ENCODE results near the gene MCRIP1. TPM values are rescaled to one million over a fixed set of nuclear protein-coding genes. Genes with fewer than 3 reads are reported as not detected.
A peak's percentile ranks its signal among the peaks of the same experiment; 100 is the strongest.

Gene MCRIP1
- total RNA-seq, 1 experiment from 2014 or later = 126 TPM

DNA sequence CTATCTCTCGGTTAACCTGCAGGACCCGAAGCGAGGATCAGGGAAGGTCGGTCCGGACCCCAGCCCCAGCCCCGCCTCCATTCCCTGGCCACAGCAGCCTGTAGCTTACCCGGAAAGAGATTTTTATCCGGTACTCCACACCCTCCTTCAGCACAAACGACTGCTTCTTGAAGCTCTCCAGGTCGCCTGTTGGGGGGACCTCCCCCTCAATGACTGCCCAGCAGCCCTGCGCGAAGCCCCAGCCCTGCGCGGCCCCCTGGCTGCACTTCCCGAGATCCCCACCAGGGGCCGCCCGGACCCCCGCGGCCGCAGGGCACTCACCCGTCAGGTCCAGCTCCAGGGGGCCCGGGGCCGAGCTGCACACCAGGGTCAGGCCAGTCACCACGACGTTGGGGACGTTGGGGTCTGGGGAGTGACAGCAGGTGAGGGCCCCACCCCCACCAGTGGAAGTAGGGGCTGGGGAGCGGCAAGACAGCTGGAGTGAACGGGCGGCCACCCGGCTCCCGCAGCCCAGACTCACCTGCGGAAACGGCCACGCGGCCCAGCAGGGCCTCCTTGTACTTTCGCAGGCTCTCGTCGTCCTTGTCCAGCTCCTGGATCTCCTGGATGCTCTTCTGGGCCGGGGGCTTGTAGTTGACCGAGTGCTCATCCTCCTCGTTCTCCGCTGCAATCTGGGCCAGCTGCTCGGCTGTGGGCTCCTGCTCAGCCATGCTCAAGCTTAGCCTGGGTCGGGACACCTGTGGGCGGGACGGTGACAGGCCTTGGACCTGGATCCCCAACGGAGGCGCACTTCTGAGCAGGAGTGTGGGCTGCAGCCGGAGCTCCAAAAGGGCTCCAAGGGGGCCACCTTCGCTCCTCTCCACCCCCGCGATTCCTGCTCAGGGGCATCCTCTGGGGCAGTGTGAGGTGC lies 36.4 kb upstream of the MCRIP1 start (continued):
- TF ChIP-seq, protein P1, sequence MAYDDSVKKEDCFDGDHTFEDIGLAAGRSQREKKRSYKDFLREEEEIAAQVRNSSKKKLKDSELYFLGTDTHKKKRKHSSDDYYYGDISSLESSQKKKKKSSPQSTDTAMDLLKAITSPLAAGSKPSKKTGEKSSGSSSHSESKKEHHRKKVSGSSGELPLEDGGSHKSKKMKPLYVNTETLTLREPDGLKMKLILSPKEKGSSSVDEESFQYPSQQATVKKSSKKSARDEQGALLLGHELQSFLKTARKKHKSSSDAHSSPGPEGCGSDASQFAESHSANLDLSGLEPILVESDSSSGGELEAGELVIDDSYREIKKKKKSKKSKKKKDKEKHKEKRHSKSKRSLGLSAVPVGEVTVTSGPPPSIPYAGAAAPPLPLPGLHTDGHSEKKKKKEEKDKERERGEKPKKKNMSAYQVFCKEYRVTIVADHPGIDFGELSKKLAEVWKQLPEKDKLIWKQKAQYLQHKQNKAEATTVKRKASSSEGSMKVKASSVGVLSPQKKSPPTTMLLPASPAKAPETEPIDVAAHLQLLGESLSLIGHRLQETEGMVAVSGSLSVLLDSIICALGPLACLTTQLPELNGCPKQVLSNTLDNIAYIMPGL (CRISPR knock-in tag; IDR thresholded peaks at IDR 0.05) = peak; percentile 90; the same call in 1 of the 2 replicates
- TF ChIP-seq, protein P2, sequence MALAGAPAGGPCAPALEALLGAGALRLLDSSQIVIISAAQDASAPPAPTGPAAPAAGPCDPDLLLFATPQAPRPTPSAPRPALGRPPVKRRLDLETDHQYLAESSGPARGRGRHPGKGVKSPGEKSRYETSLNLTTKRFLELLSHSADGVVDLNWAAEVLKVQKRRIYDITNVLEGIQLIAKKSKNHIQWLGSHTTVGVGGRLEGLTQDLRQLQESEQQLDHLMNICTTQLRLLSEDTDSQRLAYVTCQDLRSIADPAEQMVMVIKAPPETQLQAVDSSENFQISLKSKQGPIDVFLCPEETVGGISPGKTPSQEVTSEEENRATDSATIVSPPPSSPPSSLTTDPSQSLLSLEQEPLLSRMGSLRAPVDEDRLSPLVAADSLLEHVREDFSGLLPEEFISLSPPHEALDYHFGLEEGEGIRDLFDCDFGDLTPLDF (CRISPR knock-in tag; IDR thresholded peaks at IDR 0.05) = 0 out of 2 replicates have a peak, but pooled peaks have one; percentile 33
- TF ChIP-seq, protein P3, sequence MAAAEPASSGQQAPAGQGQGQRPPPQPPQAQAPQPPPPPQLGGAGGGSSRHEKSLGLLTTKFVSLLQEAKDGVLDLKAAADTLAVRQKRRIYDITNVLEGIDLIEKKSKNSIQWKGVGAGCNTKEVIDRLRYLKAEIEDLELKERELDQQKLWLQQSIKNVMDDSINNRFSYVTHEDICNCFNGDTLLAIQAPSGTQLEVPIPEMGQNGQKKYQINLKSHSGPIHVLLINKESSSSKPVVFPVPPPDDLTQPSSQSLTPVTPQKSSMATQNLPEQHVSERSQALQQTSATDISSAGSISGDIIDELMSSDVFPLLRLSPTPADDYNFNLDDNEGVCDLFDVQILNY (CRISPR knock-in tag; IDR thresholded peaks at IDR 0.05) = peak; percentile 34; the same call in 1 of the 2 replicates
- TF ChIP-seq JUN (CRISPR knock-in tag; IDR thresholded peaks at IDR 0.05) = no peak
- TF ChIP-seq ZNF423 (CRISPR knock-in tag; IDR thresholded peaks at IDR 0.05) = peak; percentile 89
- TF ChIP-seq, protein P4, sequence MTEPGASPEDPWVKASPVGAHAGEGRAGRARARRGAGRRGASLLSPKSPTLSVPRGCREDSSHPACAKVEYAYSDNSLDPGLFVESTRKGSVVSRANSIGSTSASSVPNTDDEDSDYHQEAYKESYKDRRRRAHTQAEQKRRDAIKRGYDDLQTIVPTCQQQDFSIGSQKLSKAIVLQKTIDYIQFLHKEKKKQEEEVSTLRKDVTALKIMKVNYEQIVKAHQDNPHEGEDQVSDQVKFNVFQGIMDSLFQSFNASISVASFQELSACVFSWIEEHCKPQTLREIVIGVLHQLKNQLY (CRISPR knock-in tag; IDR thresholded peaks at IDR 0.05) = no peak
- TF ChIP-seq ZNF232 (CRISPR knock-in tag; IDR thresholded peaks at IDR 0.05) = no peak
- TF ChIP-seq, protein P5, sequence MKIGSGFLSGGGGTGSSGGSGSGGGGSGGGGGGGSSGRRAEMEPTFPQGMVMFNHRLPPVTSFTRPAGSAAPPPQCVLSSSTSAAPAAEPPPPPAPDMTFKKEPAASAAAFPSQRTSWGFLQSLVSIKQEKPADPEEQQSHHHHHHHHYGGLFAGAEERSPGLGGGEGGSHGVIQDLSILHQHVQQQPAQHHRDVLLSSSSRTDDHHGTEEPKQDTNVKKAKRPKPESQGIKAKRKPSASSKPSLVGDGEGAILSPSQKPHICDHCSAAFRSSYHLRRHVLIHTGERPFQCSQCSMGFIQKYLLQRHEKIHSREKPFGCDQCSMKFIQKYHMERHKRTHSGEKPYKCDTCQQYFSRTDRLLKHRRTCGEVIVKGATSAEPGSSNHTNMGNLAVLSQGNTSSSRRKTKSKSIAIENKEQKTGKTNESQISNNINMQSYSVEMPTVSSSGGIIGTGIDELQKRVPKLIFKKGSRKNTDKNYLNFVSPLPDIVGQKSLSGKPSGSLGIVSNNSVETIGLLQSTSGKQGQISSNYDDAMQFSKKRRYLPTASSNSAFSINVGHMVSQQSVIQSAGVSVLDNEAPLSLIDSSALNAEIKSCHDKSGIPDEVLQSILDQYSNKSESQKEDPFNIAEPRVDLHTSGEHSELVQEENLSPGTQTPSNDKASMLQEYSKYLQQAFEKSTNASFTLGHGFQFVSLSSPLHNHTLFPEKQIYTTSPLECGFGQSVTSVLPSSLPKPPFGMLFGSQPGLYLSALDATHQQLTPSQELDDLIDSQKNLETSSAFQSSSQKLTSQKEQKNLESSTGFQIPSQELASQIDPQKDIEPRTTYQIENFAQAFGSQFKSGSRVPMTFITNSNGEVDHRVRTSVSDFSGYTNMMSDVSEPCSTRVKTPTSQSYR (CRISPR knock-in tag; IDR thresholded peaks at IDR 0.05) = 0 out of 2 replicates have a peak, but pooled peaks have one; percentile 9
- TF ChIP-seq, protein P6, sequence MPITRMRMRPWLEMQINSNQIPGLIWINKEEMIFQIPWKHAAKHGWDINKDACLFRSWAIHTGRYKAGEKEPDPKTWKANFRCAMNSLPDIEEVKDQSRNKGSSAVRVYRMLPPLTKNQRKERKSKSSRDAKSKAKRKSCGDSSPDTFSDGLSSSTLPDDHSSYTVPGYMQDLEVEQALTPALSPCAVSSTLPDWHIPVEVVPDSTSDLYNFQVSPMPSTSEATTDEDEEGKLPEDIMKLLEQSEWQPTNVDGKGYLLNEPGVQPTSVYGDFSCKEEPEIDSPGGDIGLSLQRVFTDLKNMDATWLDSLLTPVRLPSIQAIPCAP (CRISPR knock-in tag; IDR thresholded peaks at IDR 0.05) = 0 out of 2 replicates have a peak, but pooled peaks have one; percentile 44
- peak; percentile 82; the same call in 1 of the 2 replicates for TF ChIP-seq KAT7 (CRISPR knock-in tag; IDR thresholded peaks at IDR 0.05; ENCODE audit: borderline replicate concordance)
- TF ChIP-seq PRRX2 (CRISPR knock-in tag; IDR thresholded peaks at IDR 0.05) = 0 out of 2 replicates have a peak, but pooled peaks have one; percentile 42
- TF ChIP-seq, protein P7, sequence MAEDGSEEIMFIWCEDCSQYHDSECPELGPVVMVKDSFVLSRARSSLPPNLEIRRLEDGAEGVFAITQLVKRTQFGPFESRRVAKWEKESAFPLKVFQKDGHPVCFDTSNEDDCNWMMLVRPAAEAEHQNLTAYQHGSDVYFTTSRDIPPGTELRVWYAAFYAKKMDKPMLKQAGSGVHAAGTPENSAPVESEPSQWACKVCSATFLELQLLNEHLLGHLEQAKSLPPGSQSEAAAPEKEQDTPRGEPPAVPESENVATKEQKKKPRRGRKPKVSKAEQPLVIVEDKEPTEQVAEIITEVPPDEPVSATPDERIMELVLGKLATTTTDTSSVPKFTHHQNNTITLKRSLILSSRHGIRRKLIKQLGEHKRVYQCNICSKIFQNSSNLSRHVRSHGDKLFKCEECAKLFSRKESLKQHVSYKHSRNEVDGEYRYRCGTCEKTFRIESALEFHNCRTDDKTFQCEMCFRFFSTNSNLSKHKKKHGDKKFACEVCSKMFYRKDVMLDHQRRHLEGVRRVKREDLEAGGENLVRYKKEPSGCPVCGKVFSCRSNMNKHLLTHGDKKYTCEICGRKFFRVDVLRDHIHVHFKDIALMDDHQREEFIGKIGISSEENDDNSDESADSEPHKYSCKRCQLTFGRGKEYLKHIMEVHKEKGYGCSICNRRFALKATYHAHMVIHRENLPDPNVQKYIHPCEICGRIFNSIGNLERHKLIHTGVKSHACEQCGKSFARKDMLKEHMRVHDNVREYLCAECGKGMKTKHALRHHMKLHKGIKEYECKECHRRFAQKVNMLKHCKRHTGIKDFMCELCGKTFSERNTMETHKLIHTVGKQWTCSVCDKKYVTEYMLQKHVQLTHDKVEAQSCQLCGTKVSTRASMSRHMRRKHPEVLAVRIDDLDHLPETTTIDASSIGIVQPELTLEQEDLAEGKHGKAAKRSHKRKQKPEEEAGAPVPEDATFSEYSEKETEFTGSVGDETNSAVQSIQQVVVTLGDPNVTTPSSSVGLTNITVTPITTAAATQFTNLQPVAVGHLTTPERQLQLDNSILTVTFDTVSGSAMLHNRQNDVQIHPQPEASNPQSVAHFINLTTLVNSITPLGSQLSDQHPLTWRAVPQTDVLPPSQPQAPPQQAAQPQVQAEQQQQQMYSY (CRISPR knock-in tag; IDR thresholded peaks at IDR 0.05) = no peak
- TF ChIP-seq, protein P8, sequence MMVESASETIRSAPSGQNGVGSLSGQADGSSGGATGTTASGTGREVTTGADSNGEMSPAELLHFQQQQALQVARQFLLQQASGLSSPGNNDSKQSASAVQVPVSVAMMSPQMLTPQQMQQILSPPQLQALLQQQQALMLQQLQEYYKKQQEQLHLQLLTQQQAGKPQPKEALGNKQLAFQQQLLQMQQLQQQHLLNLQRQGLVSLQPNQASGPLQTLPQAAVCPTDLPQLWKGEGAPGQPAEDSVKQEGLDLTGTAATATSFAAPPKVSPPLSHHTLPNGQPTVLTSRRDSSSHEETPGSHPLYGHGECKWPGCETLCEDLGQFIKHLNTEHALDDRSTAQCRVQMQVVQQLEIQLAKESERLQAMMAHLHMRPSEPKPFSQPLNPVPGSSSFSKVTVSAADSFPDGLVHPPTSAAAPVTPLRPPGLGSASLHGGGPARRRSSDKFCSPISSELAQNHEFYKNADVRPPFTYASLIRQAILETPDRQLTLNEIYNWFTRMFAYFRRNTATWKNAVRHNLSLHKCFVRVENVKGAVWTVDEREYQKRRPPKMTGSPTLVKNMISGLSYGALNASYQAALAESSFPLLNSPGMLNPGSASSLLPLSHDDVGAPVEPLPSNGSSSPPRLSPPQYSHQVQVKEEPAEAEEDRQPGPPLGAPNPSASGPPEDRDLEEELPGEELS (CRISPR knock-in tag; IDR thresholded peaks at IDR 0.05) = no peak
